Loucy (cell line): Measurements from ENCODE around the gene SGCA.

Experiments used
- H2AFZ ChIP-seq: fragments of 200-600 bp; sonication (generic); 2 replicates; pipeline ENCODE4 v1.6.0; 2016; ENCODE audit warnings: antibody characterized with exemption, mild to moderate bottlenecking, low read length, moderate library complexity
- H3F3A ChIP-seq: fragments of 200-600 bp; 2 replicates; pipeline ENCODE4 v1.6.0; 2016; ENCODE audit warnings: antibody characterized with exemption, low read depth, mild to moderate bottlenecking
- H3K27me3 ChIP-seq: fragments of 200-600 bp; sonication (generic); 2 replicates; pipeline ENCODE4 v1.6.1; 2014; ENCODE audit warnings: low read length, mild to moderate bottlenecking; ENCODE audit not compliant: insufficient read depth, poor library complexity, severe bottlenecking
- H3K36me3 ChIP-seq: fragments of 200-600 bp; sonication (generic); 2 replicates; pipeline ENCODE4 v1.6.1; 2016; ENCODE audit warnings: low read length; ENCODE audit not compliant: insufficient read depth
- H3K4me1 ChIP-seq: fragments of 200-600 bp; sonication (generic); 2 replicates; pipeline ENCODE4 v1.5.1; 2014; ENCODE audit warnings: low read length, mild to moderate bottlenecking; ENCODE audit not compliant: insufficient read depth, poor library complexity, severe bottlenecking
- H3K4me2 ChIP-seq: fragments of 200-600 bp; sonication (generic); 2 replicates; pipeline ENCODE4 v1.6.0; 2014; ENCODE audit warnings: antibody characterized with exemption, low read length, low read depth, mild to moderate bottlenecking; ENCODE audit not compliant: poor library complexity, severe bottlenecking
- H3K4me3 ChIP-seq: fragments of 200-600 bp; sonication (generic); 2 replicates; pipeline ENCODE4 v1.5.1; 2014; ENCODE audit warnings: low read length, mild to moderate bottlenecking, mixed read lengths; ENCODE audit not compliant: poor library complexity, severe bottlenecking
- H3K79me2 ChIP-seq: fragments of 200-600 bp; sonication (generic); 2 replicates; pipeline ENCODE4 v1.6.1; 2014; ENCODE audit warnings: low read length; ENCODE audit not compliant: insufficient read depth
- H3K9ac ChIP-seq: fragments of 200-600 bp; sonication (generic); 2 replicates; pipeline ENCODE4 v1.6.0; 2014; ENCODE audit warnings: mild to moderate bottlenecking, low read depth, low read length, moderate library complexity; ENCODE audit not compliant: poor library complexity, severe bottlenecking
- H3K9me2 ChIP-seq: fragments of 200-600 bp; sonication (generic); replicated peaks from 2 replicates; pipeline ENCODE4 v1.6.1; 2016; ENCODE audit warnings: low read depth, low read length, mixed read lengths
- H3K9me3 ChIP-seq: fragments of 200-600 bp; sonication (generic); 2 replicates; pipeline ENCODE4 v1.6.1; 2014; ENCODE audit warnings: mild to moderate bottlenecking, antibody characterized with exemption, low read length, low read depth; ENCODE audit not compliant: insufficient read depth
- H4K20me1 ChIP-seq: fragments of 200-600 bp; sonication (generic); 2 replicates; pipeline ENCODE4 v1.6.0; 2014; ENCODE audit warnings: antibody characterized with exemption, low read length, mild to moderate bottlenecking; ENCODE audit not compliant: insufficient read depth, poor library complexity, severe bottlenecking
- CTCF ChIP-seq: fragments of 200-600 bp; sonication (generic); conservative IDR thresholded peaks from 2 replicates; pipeline ENCODE4 v1.5.1; 2014; ENCODE audit warnings: mild to moderate bottlenecking, antibody characterized with exemption, low read length
- EZH2phosphoT487 ChIP-seq: fragments of 200-600 bp; IDR thresholded peaks from 2 replicates; pipeline ENCODE4 v1.6.1; 2018; ENCODE audit warnings: antibody characterized with exemption, mild to moderate bottlenecking, moderate library complexity, borderline replicate concordance

SGCA gene

GRCh38 chr17:50218771-50219315 is 53.0 kb downstream of the SGCA start:
- no peak for TF ChIP-seq CTCF
- no peak for TF ChIP-seq EZH2phosphoT487
- H2AFZ ChIP-seq = peak overlapping the region; percentile 33; the same call in 1 of the 2 replicates
- H4K20me1 ChIP-seq = no peaks in the 10 kb centered on the region
- peak overlapping the region; percentile 23 for H3K9ac ChIP-seq
- no peaks in the 10 kb centered on the region for H3K9me3 ChIP-seq
- no peaks in the 10 kb centered on the region for H3K27me3 ChIP-seq
- no peak overlapping the region for H3K4me3 ChIP-seq
- no peaks in the 10 kb centered on the region for H3K9me2 ChIP-seq
- peak overlapping the region; percentile 13 for H3K4me2 ChIP-seq
- H3F3A ChIP-seq = no peaks in the 10 kb centered on the region
- H3K79me2 ChIP-seq = no peaks in the 10 kb centered on the region
- H3K4me1 ChIP-seq = peaks cover 11% of the 10 kb centered on the region
- no peaks in the 10 kb centered on the region for H3K36me3 ChIP-seq

DNA sequence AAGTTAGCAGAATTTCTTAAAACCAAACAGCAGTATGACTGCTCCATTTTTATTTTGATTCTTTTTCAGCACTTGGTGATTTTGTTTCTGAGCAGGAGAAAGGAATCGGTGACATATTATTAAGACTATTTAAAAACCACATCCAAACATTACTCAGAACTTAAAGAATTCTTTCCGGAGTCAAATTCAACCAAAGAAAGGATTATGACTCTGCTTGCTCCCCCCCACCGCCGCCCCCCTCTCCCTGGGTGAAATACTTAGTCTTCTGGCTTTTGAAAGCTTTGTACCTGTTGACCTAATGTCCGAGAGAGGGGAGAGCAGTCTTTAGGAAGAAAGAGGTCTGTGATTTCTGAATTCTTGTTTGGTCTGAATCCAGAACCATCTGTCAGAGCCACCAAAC is 53.5 kb downstream of the SGCA start:
- Histone ChIP-seq H2AFZ (0 out of 2 replicates have a peak overlapping the region, but pooled peaks have one; percentile 33), H3K4me3 (no peak overlapping the region), H3K4me1 (peaks cover 11% of the 10 kb centered on the region), H3K79me2 (no peaks in the 10 kb centered on the region), H3K9ac (peak overlapping the region; percentile 23), H3K4me2 (peak overlapping the region; percentile 13), H3K9me2 (no peaks in the 10 kb centered on the region), H3K36me3 (no peaks in the 10 kb centered on the region), H4K20me1 (no peaks in the 10 kb centered on the region), H3K9me3 (no peaks in the 10 kb centered on the region), H3F3A (no peaks in the 10 kb centered on the region), H3K27me3 (no peaks in the 10 kb centered on the region)
- TF ChIP-seq EZH2phosphoT487 = no peak
- TF ChIP-seq CTCF = no peak

DNA sequence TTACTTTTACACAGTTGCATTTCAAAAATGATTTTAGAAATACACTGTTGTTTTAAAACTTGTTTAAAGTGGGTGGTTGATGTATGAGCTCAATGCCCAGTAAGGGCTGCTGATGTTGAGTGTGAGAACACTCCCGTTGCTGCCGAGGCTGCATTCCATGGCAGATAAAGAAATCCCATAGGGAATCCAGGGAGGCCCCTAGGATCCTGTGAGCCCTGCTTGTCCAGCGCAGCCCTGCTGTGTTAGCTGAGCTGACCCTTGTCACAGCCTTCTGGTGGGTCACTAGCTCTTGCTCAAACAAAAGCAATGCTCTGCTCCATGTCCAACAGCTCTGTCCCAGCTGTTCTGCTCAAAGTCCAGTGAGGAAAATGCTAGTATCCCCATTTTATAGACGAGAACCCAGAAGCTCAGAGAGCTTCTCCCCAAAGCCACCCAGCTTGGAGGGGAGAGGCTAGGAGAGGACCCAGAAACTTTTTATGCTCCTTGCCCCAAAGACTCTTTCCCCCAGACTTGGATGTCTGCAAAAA is 54.2 kb downstream of the SGCA start:
- no peaks in the 10 kb centered on the region for H3F3A ChIP-seq
- no peaks in the 10 kb centered on the region for H3K9me3 ChIP-seq
- no peaks in the 10 kb centered on the region for H3K27me3 ChIP-seq
- TF ChIP-seq CTCF = no peak
- TF ChIP-seq EZH2phosphoT487 = no peak
- no peaks in the 10 kb centered on the region for H3K79me2 ChIP-seq
- H3K4me1 ChIP-seq = peaks cover 11% of the 10 kb centered on the region
- H4K20me1 ChIP-seq = no peaks in the 10 kb centered on the region
- H2AFZ ChIP-seq = no peak overlapping the region
- no peak overlapping the region for H3K4me2 ChIP-seq
- no peaks in the 10 kb centered on the region for H3K36me3 ChIP-seq
- H3K4me3 ChIP-seq = no peak overlapping the region
- no peaks in the 10 kb centered on the region for H3K9me2 ChIP-seq
- no peak overlapping the region for H3K9ac ChIP-seq
